HG02642 (cell line): ENCODE data around the gene NLGN1.

ENCODE experiments used
- ATAC-seq: cut with Tn5 transposase; IDR thresholded peaks from one replicate; pipeline ENCODE4 v1.9.1; 2021; ENCODE audit warnings: mild to moderate bottlenecking; ENCODE audit not compliant: unreplicated experiment, poor library complexity

The NLGN1 gene

GRCh38 chr3:173800154-173800553 lies 402.6 kb downstream of the NLGN1 start:
- ATAC-seq, result no peak

GRCh38 chr3:173814809-173815208 lies 417.3 kb downstream of the NLGN1 start:
- no peak for ATAC-seq

DNA sequence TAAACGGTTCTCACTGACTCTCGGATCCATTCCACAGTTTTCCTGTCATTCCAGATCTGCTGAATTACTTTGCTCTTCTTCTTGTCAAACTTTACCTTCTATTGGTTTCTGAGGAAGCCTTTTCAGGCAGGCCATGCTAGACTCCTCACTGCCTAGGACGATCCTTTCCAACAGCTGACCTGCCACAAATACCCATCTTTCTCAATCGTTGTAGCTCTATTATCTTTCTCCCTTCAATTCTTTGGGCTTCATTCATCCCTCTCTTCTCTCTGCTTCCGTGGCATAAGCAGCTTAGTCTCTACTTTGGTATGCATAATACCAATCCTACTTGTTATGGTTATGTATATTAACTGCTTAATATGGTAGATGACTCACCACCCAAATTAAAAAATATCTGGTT lies 421.8 kb downstream of the NLGN1 start:
- no peak for ATAC-seq

GRCh38 chr3:173823911-173824460 lies 426.4 kb downstream of the NLGN1 start:
- ATAC-seq, result no peak

DNA sequence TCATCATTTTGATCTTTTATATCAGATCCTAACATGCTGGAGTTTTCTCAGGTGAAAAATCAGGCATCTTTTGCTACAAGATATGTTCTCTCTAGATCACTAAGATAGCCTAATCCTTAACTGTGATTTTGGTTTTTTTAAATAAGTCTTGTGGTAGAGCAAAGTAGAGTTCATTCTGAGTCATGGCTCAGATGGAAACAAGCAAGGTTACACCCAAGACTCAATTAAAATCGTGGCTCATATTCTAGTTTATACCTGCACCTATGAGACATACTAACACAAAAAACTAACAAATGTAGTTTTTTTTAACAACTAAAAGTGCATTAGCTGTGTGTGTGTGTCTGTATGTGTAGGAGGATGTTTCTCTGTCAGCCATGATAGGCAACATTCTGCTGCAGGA lies 428.2 kb downstream of the NLGN1 start:
- no peak for ATAC-seq

DNA sequence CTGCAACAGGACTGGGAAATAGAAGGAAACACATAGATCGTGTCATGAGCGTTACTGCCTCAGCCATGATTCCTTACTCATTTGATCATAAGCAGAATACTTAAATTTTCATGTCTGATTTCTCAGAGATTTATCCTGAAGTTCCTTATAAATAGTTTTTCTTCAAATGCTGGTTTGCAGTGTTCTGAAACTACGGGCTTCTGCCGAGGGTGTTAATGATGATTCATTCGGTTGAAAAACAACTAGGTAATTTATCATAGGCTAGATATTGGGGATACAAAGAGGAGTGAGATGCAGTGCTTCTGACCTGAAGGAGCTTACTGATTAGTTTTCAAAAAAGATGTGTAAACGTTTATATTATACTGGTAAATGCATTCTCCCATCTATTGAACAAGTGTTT lies 428.9 kb downstream of the NLGN1 start:
- ATAC-seq, result no peak

DNA sequence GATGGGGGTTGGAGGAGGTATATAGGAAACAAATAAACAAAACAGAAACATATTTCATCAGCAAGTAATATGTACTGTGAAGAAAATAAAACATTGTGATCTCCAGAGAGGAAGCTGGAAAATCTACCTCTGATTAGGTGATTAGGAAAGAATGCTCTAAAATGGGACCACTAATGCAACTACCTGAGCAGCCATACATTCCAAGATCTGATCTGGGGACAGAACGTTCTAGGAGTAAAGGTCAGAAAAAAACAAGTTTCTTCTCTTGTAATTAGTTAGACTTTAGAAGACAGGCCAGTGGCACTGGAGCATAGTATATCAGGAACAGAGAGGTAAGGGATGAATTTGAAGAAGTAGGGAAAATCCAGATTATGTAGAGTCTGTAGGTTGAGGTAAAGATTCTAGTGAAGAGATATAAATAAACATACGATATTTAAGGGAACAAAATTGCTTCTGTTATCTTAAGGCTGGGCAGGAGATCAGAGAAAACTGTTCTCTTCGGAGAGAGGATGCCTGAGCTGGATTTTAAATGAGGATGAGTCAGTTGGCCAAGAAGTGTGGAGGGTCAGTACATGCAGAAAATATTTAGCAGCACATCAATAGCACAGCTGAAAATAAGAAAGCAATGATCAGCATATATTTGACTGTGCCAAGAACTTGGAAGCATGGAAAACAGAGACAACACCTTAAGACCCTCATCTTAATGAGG lies 429.5 kb downstream of the NLGN1 start:
- ATAC-seq, result no peak

DNA sequence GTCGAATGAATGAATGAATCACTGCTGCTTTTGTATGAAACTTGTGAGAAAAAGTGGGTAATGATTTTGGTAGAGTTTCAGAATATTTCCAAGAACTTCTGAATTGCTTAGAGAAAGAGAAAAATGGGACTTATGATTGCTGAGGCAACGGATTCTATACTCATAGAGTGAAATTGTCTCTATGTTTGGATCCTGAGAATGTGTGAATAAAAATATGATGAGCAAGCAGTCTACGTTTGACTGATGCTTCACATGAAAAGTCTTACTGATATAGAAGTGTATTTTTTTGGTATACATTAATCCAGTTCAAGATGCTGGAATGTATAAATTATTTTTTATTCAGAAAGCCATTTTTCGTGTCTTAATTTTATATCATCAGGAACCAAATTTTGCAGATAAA lies 441.1 kb downstream of the NLGN1 start:
- no peak for ATAC-seq

DNA sequence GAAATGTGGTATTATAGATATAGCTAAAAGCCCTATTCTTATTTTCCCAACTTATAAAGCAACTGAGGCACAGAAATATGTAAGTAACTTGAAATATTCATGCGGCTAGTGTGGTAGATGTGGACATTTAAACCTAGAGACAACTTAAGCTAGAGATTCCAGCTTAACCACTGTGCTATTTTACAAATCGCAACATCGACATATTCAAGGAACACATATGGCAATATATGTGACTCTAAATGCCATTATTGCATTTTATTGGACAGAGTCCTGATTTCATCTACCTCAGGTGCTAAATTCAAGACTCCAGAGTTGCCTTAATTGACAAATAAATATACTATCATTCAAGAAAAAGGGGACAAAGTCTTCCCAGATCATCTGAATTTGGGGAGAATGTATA lies 442.3 kb downstream of the NLGN1 start:
- no peak for ATAC-seq

DNA sequence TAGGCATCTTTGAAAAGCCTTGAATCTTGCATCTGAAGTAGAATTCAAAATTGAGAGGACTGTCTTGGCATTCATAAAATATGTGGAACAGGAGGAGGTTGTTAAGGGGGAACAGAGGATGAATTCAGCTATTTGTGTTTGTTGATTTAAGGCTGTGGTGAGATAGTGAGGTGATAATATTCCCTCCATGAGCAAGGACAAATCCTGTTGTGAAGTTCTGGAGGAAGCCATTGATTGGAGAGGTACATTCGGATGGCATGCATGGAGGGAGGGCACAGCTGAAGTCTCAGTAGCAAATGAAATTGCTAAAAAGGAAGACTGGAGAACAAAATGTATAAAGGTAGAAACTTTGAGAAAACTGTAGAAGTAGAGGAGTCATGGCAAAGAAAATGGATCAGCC lies 443.8 kb downstream of the NLGN1 start:
- ATAC-seq, result no peak

- ATAC-seq, result no peak
Measured at GRCh38 chr3:173843060-173843459, 445.5 kb downstream of the NLGN1 start.

GRCh38 chr3:173846584-173846983 lies 449.0 kb downstream of the NLGN1 start:
- no peak for ATAC-seq

GRCh38 chr3:173849489-173849888 lies 451.9 kb downstream of the NLGN1 start:
- ATAC-seq, result no peak

DNA sequence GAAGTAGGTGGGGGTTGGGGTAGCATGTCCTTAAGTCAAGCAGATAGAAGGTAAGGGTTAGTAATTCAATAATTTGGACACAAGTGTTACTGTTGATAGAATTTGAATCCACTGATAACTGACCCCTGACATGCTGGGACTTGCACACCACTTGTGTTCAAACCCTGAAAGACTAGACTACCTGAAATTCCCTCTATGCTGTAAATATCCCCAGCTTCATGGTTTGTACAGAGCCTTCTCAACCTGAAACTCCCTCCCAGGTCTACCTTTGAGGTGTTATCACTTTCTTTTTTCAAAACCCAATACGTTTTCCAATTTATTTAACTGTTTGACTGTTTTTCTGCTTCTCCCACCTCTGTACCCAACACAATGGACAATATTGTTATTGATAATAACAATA lies 459.6 kb downstream of the NLGN1 start:
- ATAC-seq, result no peak

DNA sequence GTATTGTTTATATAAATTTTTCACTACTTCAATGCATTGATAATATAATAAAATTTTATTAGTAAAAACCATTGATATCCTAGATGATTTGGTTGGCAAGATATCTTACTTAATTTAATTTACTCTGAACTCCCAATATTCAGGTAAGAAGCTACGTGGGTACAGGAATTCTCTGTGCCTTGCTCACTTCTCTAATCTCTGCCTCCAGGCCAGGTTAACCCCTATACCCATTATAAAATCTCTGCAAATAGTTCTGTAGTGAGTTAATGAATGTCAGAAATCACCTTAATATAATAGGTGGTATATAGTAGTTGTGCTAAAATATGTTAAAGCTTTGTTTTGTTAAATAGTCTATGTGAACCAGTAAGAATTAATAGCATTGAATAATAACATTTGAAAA lies 465.2 kb downstream of the NLGN1 start:
- ATAC-seq, result no peak

- ATAC-seq, result no peak
Measured at GRCh38 chr3:173863551-173863950, 466.0 kb downstream of the NLGN1 start.

GRCh38 chr3:173865900-173866498 lies 468.5 kb downstream of the NLGN1 start:
- no peak for ATAC-seq

- ATAC-seq, result no peak
Measured at GRCh38 chr3:173869766-173870165, 472.2 kb downstream of the NLGN1 start.

DNA sequence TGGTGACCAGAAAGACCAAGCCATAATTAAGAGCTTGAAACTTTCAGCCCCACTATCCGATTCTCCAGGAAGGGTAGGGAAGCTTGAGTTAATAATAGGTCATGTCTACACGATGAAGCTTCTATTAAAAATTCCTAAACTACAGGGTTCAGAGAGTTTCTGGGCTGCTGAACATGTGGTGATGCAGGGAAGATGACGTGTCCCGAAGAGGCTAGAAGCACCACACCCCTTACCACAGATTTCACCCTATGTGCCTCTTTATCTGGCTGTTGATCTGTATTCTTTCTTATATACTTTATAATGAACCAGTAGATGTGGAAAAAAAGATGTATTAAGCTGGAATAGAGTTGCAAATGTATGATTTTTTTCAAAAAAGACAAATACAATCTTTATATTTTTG lies 473.4 kb downstream of the NLGN1 start:
- ATAC-seq, result no peak

GRCh38 chr3:173875790-173876189 lies 478.2 kb downstream of the NLGN1 start:
- no peak for ATAC-seq

DNA sequence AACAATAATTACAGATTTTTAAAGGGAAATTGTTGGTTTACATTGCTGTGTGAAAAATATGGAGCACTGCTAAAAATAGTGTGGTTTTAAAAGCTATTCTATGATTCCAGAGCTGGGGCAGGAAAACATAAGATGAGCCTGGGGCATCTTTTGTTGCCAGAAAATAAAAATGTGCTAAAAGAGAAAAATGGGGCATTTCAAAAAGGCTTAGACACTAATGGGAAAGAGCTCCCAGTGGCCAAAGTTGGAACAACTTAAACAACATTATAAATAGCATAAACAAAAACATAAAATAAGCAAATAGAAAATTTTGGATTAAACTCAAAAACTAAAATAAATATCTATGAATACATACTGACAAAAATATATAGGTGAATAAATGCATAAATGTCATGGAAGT lies 478.9 kb downstream of the NLGN1 start:
- no peak for ATAC-seq

DNA sequence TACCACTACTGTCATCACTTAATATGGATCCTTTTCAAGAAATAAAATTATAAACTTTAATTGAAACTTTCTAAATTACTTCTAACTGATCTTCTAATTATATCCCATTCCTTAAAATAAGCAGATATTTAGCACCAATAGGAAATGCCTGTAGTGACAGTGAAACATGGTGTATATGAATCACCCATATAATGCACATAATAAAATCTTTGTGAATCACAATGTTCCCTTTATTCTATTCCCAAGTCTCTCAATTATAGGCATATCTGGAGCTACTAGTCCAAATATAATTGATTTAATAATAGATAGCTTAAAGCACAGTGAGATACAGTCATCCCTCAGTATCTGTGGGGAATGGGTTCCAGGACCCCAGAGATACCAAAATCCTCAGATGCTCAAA lies 490.3 kb downstream of the NLGN1 start:
- ATAC-seq, result no peak
